Tibial artery (tissue), 4 donors: ENCODE data around the gene MFSD6.

ENCODE experiments used
- DNase-seq, 2 donors: peaks; one replicate each; pipeline ENCODE4 v3.0.0-alpha.2; 2019
- H3K27ac ChIP-seq, 2 donors: fragments of 200-600 bp; sonication (generic) in 1 of 2; 1 replicate in 1 of 2; 2 replicates in 1 of 2; pipeline ENCODE4 v1.5.1; 2018 to 2019; ENCODE audit warnings: mild to moderate bottlenecking in 1 of 2
- H3K27me3 ChIP-seq, 2 donors: fragments of 200-600 bp; sonication (generic) in 1 of 2; one replicate each; pipeline versions ENCODE4 v1.5.1 to v1.6.0; 2016 to 2019
- H3K36me3 ChIP-seq, 3 donors: fragments of 200-600 bp; sonication (generic) in 2 of 3; one replicate each; pipeline ENCODE4 v1.5.1; 2016 to 2019; ENCODE audit warnings: mild to moderate bottlenecking in 2 of 3
- H3K4me1 ChIP-seq, 4 donors: fragments of 200-600 bp; sonication (generic) in 2 of 4; 1 replicate in 3 of 4; 2 replicates in 1 of 4; pipeline ENCODE4 v1.5.1; 2016 to 2019
- H3K4me3 ChIP-seq, 2 donors: fragments of 200-600 bp; sonication (generic) in 1 of 2; 1 replicate in 1 of 2; 2 replicates in 1 of 2; pipeline ENCODE4 v1.5.1; 2018 to 2019; ENCODE audit warnings: mild to moderate bottlenecking in 2 of 2
- H3K9me3 ChIP-seq, 3 donors: fragments of 200-600 bp; sonication (generic) in 1 of 3; one replicate each; pipeline ENCODE4 v1.5.1; 2016 to 2019
- CTCF ChIP-seq, 2 experiments: fragments of 200-600 bp in 1 of 2; fragments of 450-650 bp in 1 of 2; IDR thresholded peaks; one replicate each; pipeline ENCODE4 v1.5.1; 2017 to 2019; ENCODE audit warnings: antibody characterized with exemption in 2 of 2, mild to moderate bottlenecking in 1 of 2, moderate library complexity in 1 of 2
- intact Hi-C: fragments of 100-400 bp; cut with DNase I; formaldehyde crosslinking; loops from one replicate; pipeline ENCODE4 v1.15.0; 2023; ENCODE audit warnings: low total_unique reads

Gene MFSD6

DNA sequence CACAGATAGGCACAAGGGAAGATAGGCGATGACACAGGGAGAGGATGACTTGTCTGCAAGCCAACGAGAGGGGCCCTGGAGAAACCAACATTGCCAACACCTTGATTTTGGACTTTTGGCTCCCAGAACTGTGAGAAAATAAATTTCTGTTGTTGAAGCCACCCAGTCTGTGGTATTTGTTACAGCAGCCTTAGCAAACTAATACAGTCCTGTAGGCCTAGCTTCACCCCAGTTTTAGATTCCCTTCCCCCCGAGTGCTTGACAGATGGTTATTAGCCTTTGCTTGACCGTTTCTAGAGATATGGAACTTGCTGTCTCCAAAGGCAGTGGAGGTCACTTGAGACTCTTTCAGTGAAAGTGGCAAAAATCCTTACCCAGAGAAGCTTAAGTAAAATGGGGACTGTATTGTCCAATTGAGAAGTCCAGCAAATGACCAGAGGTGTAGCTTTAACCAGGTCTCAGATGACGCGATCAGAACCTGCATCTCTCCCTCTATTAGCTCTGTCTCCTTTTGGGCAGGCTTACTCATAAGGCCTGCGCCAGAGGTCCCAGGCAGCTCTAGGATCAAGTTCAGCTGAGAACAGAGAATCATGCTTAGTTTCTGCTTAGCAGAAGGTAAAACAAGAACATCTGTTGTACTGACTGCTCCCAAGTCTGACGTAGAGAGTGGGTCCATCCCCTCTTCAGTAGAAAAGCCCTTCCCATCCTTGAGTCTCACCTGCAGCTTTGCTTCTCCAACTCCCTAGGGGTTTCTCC, 50.4 kb downstream of the MFSD6 start:
- DNase-seq: no peak
- intact Hi-C loops: no loop called here
- H3K27ac ChIP-seq: no peak overlapping the region

DNA sequence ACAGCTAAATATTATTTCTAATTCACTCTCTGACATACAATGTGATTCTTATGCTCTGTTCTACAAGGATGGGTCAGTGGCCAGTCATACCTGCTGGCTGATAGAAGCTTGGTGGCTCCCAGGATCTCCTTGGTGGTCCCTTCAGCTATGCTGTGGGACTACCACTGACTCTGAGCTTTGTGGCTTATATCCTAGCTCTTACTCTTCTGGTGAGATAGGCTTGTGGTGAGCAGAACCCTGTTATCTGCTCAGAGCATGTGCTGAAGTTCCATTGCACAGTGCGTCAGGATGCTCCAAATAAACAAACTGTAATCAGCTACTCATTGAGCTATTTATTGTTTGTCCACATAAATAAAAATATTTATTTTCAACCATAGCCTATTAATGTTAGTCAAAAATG, 51.7 kb downstream of the MFSD6 start:
- no peak overlapping the region for H3K27ac ChIP-seq
- no peaks in the 10 kb centered on the region for H3K27me3 ChIP-seq
- intact Hi-C loops: no loop called here
- no peak for DNase-seq
- H3K36me3 ChIP-seq: peaks cover 0 to 11% (median 7%) of the 10 kb centered on the region in 3 donors
- H3K4me1 ChIP-seq: no peaks in the 10 kb centered on the region
- no peak for TF ChIP-seq CTCF (IDR thresholded peaks at IDR 0.05)
- no peak overlapping the region for H3K4me3 ChIP-seq
- no peaks in the 10 kb centered on the region for H3K9me3 ChIP-seq

More for the DNA sequence above, 50.4 kb downstream of the MFSD6 start:
- H3K4me1 ChIP-seq: no peaks in the 10 kb centered on the region
- H3K9me3 ChIP-seq: no peaks in the 10 kb centered on the region
- peaks cover 0 to 11% (median 7%) of the 10 kb centered on the region in 3 donors for H3K36me3 ChIP-seq
- no peak overlapping the region for H3K4me3 ChIP-seq
- no peaks in the 10 kb centered on the region for H3K27me3 ChIP-seq
- TF ChIP-seq CTCF (IDR thresholded peaks at IDR 0.05): no peak

DNA sequence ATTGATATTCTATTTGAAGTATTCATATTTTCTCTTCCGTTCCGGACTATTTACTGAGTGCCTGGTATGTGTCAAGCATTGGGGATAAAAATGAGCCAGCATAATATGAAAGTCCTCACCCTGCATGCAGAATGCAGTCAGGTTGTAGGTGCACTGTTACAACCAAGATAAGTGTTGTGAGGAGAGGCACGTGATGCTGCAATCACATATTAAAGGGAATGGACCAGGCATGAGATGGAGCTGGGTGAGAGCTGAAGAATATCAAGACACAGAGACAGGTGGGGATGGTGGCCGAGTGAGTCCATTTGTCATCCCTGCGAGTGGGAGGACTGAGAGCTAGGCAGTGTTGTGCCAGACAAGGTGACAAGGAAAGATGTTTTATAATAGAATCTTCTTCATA, 52.3 kb downstream of the MFSD6 start:
- intact Hi-C loops: no loop called here
- TF ChIP-seq CTCF (IDR thresholded peaks at IDR 0.05): no peak

DNA sequence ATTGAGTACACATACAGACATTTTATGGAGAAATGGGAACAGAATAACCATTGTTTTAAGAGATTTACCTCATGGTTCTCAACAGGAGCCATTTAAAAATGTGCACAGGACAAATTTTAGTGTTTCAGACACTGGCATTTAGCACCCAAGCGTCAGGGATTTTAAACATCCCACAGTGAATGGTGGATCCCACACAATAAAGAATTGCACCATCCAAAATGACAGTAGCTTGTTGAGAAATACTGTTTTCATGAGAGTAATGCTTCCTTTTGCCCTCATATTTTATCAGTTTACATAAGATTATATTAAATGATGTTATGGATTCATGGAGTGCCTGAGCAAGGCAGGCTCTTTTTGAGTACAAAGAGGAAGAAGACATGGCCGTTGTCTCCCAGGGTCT, 54.0 kb downstream of the MFSD6 start:
- Histone ChIP-seq H3K4me1 (peaks cover 0 to 6% (median 2%) of the 10 kb centered on the region in 4 donors), H3K9me3 (no peaks in the 10 kb centered on the region), H3K27me3 (no peaks in the 10 kb centered on the region), H3K36me3 (peaks cover 0 to 11% (median 0%) of the 10 kb centered on the region in 3 donors), H3K4me3 (no peak overlapping the region), H3K27ac (no peak overlapping the region)
- intact Hi-C loops: no loop called here
- TF ChIP-seq CTCF (IDR thresholded peaks at IDR 0.05): no peak
- no peak for DNase-seq

More for the DNA sequence above, 52.3 kb downstream of the MFSD6 start:
- no peak for DNase-seq
- no peaks in the 10 kb centered on the region for H3K4me1 ChIP-seq
- H3K9me3 ChIP-seq: no peaks in the 10 kb centered on the region
- H3K27ac ChIP-seq: no peak overlapping the region
- H3K36me3 ChIP-seq: peaks cover 0 to 11% (median 7%) of the 10 kb centered on the region in 3 donors
- no peak overlapping the region for H3K4me3 ChIP-seq
- H3K27me3 ChIP-seq: no peaks in the 10 kb centered on the region

GRCh38 chr2:190462611-190463010, 54.5 kb downstream of the MFSD6 start:
- no peak for DNase-seq
- no peak for TF ChIP-seq CTCF (IDR thresholded peaks at IDR 0.05)
- H3K27ac ChIP-seq: no peak overlapping the region
- H3K4me1 ChIP-seq: peaks cover 0 to 10% (median 5%) of the 10 kb centered on the region in 4 donors
- intact Hi-C loops: no loop called here
- H3K9me3 ChIP-seq: no peaks in the 10 kb centered on the region
- H3K27me3 ChIP-seq: no peaks in the 10 kb centered on the region
- H3K36me3 ChIP-seq: peaks cover 0 to 11% (median 0%) of the 10 kb centered on the region in 3 donors
- no peak overlapping the region for H3K4me3 ChIP-seq
